ENCODE data around the gene TRIO.

TRIO gene

GRCh38 chr5:14186059-14186830 lies 43.1 kb downstream of the TRIO start:
- Histone ChIP-seq H2AFZ (ENCODE audit: low read depth, low read length, severe bottlenecking) (no peak overlapping the region), H3F3A (ENCODE audit: insufficient read depth) (no peaks in the 10 kb centered on the region), H3K36me3 (ENCODE audit: low read length) (no peaks in the 10 kb centered on the region), H3K9me3 (ENCODE audit: insufficient read depth, low read length) (no peaks in the 10 kb centered on the region), H3K27me3 (ENCODE audit: low read length) (no peaks in the 10 kb centered on the region), H3K9ac (ENCODE audit: low read length) (no peak overlapping the region), H3K9me2 (replicated peaks; ENCODE audit: insufficient read depth, low read length) (no peaks in the 10 kb centered on the region), H3K27ac (ENCODE audit: low read depth, low read length) (no peak overlapping the region), H3K4me3 (ENCODE audit: insufficient read depth, low read length, poor library complexity, severe bottlenecking) (no peak overlapping the region), H4K20me1 (ENCODE audit: low read depth, low read length) (peaks cover 41% of the 10 kb centered on the region), H3K79me2 (ENCODE audit: insufficient read depth, low read length) (no peaks in the 10 kb centered on the region), H3K4me2 (ENCODE audit: low read depth, low read length, poor library complexity, severe bottlenecking) (no peak overlapping the region)
- TF ChIP-seq CTCF (IDR thresholded peaks at IDR 0.05; ENCODE audit: insufficient read depth, low read length, poor library complexity, severe bottlenecking) (no peak), EZH2phosphoT487 (conservative IDR thresholded peaks at IDR 0.05; ENCODE audit: low read length) (no peak)

- H3K9me3 ChIP-seq (ENCODE audit: insufficient read depth, low read length): no peaks in the 10 kb centered on the region
- TF ChIP-seq CTCF (IDR thresholded peaks at IDR 0.05; ENCODE audit: insufficient read depth, low read length, poor library complexity, severe bottlenecking) (no peak), EZH2phosphoT487 (conservative IDR thresholded peaks at IDR 0.05; ENCODE audit: low read length) (no peak)
- no peaks in the 10 kb centered on the region for H3K36me3 ChIP-seq (ENCODE audit: low read length)
- no peak overlapping the region for H3K4me3 ChIP-seq (ENCODE audit: insufficient read depth, low read length, poor library complexity, severe bottlenecking)
- H3K9me2 ChIP-seq (replicated peaks; ENCODE audit: insufficient read depth, low read length): no peaks in the 10 kb centered on the region
- H3F3A ChIP-seq (ENCODE audit: insufficient read depth): no peaks in the 10 kb centered on the region
- no peak overlapping the region for H3K4me2 ChIP-seq (ENCODE audit: low read depth, low read length, poor library complexity, severe bottlenecking)
- H4K20me1 ChIP-seq (ENCODE audit: low read depth, low read length): peaks cover 36% of the 10 kb centered on the region
- H3K9ac ChIP-seq (ENCODE audit: low read length): no peak overlapping the region
- H3K27me3 ChIP-seq (ENCODE audit: low read length): no peaks in the 10 kb centered on the region
- no peak overlapping the region for H2AFZ ChIP-seq (ENCODE audit: low read depth, low read length, severe bottlenecking)
- peaks cover 4% of the 10 kb centered on the region; the same call in 1 of the 2 replicates for H3K79me2 ChIP-seq (ENCODE audit: insufficient read depth, low read length)
- no peak overlapping the region for H3K27ac ChIP-seq (ENCODE audit: low read depth, low read length)
These were observed 44.0 kb downstream of the TRIO start for GRCh38 chr5:14187157-14187556.

- Histone ChIP-seq H2AFZ (ENCODE audit: low read depth, low read length, severe bottlenecking) (no peak overlapping the region), H3K27ac (ENCODE audit: low read depth, low read length) (no peak overlapping the region), H3K79me2 (ENCODE audit: insufficient read depth, low read length) (peaks cover 5% of the 10 kb centered on the region; the same call in 1 of the 2 replicates), H3K9me3 (ENCODE audit: insufficient read depth, low read length) (no peaks in the 10 kb centered on the region), H3K9ac (ENCODE audit: low read length) (no peak overlapping the region), H3K4me2 (ENCODE audit: low read depth, low read length, poor library complexity, severe bottlenecking) (no peak overlapping the region), H3K36me3 (ENCODE audit: low read length) (no peaks in the 10 kb centered on the region), H3K4me3 (ENCODE audit: insufficient read depth, low read length, poor library complexity, severe bottlenecking) (no peak overlapping the region), H3K27me3 (ENCODE audit: low read length) (no peaks in the 10 kb centered on the region), H3F3A (ENCODE audit: insufficient read depth) (no peaks in the 10 kb centered on the region), H3K9me2 (replicated peaks; ENCODE audit: insufficient read depth, low read length) (no peaks in the 10 kb centered on the region), H4K20me1 (ENCODE audit: low read depth, low read length) (peaks cover 35% of the 10 kb centered on the region)
- TF ChIP-seq CTCF (IDR thresholded peaks at IDR 0.05; ENCODE audit: insufficient read depth, low read length, poor library complexity, severe bottlenecking) (no peak), EZH2phosphoT487 (conservative IDR thresholded peaks at IDR 0.05; ENCODE audit: low read length) (no peak)
These were observed 44.5 kb downstream of the TRIO start for GRCh38 chr5:14187660-14188059.
